ENCODE results near the gene KRTAP4-7. TPM values are rescaled to one million over a fixed set of nuclear protein-coding genes. Genes with fewer than 3 reads are reported as not detected.

KRTAP4-7 gene
- total RNA-seq: not detected in 2 replicates

GRCh38 chr17:41084100-41084856, at the start of gene KRTAP4-7:
TSS of gene KRTAP4-7 (plus strand) at chr17:41084150. CDS start at chr17:41084207, 57 bp downstream.

GRCh38 chr17:41034346-41034935, 49.5 kb upstream of the KRTAP4-7 start, which contains the start of gene KRTAP1-3:
TSS of gene KRTAP1-3 (minus strand) at chr17:41034874. CDS start at chr17:41034821, 53 bp downstream.

GRCh38 chr17:41040783-41041571, 43.0 kb upstream of the KRTAP4-7 start, which contains the start of gene KRTAP1-1:
TSS of gene KRTAP1-1 (minus strand) at chr17:41041450. CDS start at chr17:41041397, 53 bp downstream.

GRCh38 chr17:41046735-41047465, 37.0 kb upstream of the KRTAP4-7 start, which contains the start of gene KRTAP2-1:
TSS of gene KRTAP2-1 (minus strand) at chr17:41047316. CDS start at chr17:41047267, 49 bp downstream.

GRCh38 chr17:41055130-41055529, 28.8 kb upstream of the KRTAP4-7 start, which contains the start of gene KRTAP2-2:
TSS of gene KRTAP2-2 (minus strand) at chr17:41055230. CDS start at chr17:41055211, 19 bp downstream.

GRCh38 chr17:41060052-41060604, 23.8 kb upstream of the KRTAP4-7 start, which contains the start of gene KRTAP2-3:
TSS of gene KRTAP2-3 (minus strand) at chr17:41060114. CDS start at chr17:41060050, 64 bp downstream.

GRCh38 chr17:41065829-41066624, 17.9 kb upstream of the KRTAP4-7 start, which contains the start of gene KRTAP2-4:
TSS of gene KRTAP2-4 (minus strand) at chr17:41065879. CDS start at chr17:41065845, 34 bp downstream.

GRCh38 chr17:41098042-41098441, 14.1 kb downstream of the KRTAP4-7 start, which contains the start of gene KRTAP4-8:
TSS of gene KRTAP4-8 (minus strand) at chr17:41098142. CDS start at chr17:41098084, 58 bp downstream.

GRCh38 chr17:41101586-41102259, 17.8 kb downstream of the KRTAP4-7 start, which contains the start of gene KRTAP4-16:
TSS of gene KRTAP4-16 (minus strand) at chr17:41102209. CDS start at chr17:41102209, 0 bp downstream.

GRCh38 chr17:41105347-41105746, 21.4 kb downstream of the KRTAP4-7 start, which contains the start of gene KRTAP4-9:
TSS of gene KRTAP4-9 (plus strand) at chr17:41105389. CDS start at chr17:41105389, 0 bp downstream.

GRCh38 chr17:41117846-41118386, 34.0 kb downstream of the KRTAP4-7 start, which contains the start of gene KRTAP4-11:
TSS of gene KRTAP4-11 (minus strand) at chr17:41118373. CDS start at chr17:41118315, 58 bp downstream.

GRCh38 chr17:41123991-41124371, 40.0 kb downstream of the KRTAP4-7 start, which contains the start of gene KRTAP4-12:
TSS of gene KRTAP4-12 (minus strand) at chr17:41124182. CDS start at chr17:41124122, 60 bp downstream.

Other genes starting within 250 kb of the KRTAP4-7 start
- gene KRT12, start 216.9 kb upstream of the KRTAP4-7 start, total RNA-seq: not detected in 2 replicates
- not detected in 2 replicates for gene KRT20, start 198.9 kb upstream of the KRTAP4-7 start, total RNA-seq
- 0.16 and 1.1 TPM in 2 replicates for gene KRT23, start 146.5 kb upstream of the KRTAP4-7 start, total RNA-seq
- 0.16 and 0.17 TPM in 2 replicates for gene KRT39, start 117.2 kb upstream of the KRTAP4-7 start, total RNA-seq
- gene KRT40, start 99.8 kb upstream of the KRTAP4-7 start, total RNA-seq: not detected in 2 replicates
- not detected in 2 replicates for gene KRTAP3-3, start 90.0 kb upstream of the KRTAP4-7 start, total RNA-seq
- not detected in 2 replicates for gene KRTAP3-2, start 84.2 kb upstream of the KRTAP4-7 start, total RNA-seq
- not detected in 2 replicates for gene KRTAP3-1, start 75.0 kb upstream of the KRTAP4-7 start, total RNA-seq
- not detected in 2 replicates for gene KRTAP1-5, start 56.9 kb upstream of the KRTAP4-7 start, total RNA-seq
- not detected in 2 replicates for gene KRTAP1-4, start 54.0 kb upstream of the KRTAP4-7 start, total RNA-seq
- gene KRTAP1-3, start 49.3 kb upstream of the KRTAP4-7 start, total RNA-seq: not detected in 2 replicates
- gene KRTAP1-1, start 42.7 kb upstream of the KRTAP4-7 start, total RNA-seq: not detected in 2 replicates
- gene KRTAP2-1, start 36.8 kb upstream of the KRTAP4-7 start, total RNA-seq: not detected in 2 replicates
- not detected in 2 replicates for gene KRTAP2-2, start 28.9 kb upstream of the KRTAP4-7 start, total RNA-seq
- not detected in 2 replicates for gene KRTAP2-3, start 24.0 kb upstream of the KRTAP4-7 start, total RNA-seq
- gene KRTAP2-4, start 18.3 kb upstream of the KRTAP4-7 start, total RNA-seq: not detected in 2 replicates
- not detected in 2 replicates for gene KRTAP4-8, start 14.0 kb downstream of the KRTAP4-7 start, total RNA-seq
- gene KRTAP4-16, start 18.1 kb downstream of the KRTAP4-7 start, total RNA-seq: not detected in 2 replicates
- gene KRTAP4-9, start 21.2 kb downstream of the KRTAP4-7 start, total RNA-seq: not detected in 2 replicates
- gene KRTAP4-11, start 34.2 kb downstream of the KRTAP4-7 start, total RNA-seq: not detected in 2 replicates
- gene KRTAP4-12, start 40.0 kb downstream of the KRTAP4-7 start, total RNA-seq: not detected in 2 replicates
- gene KRTAP4-6, start 56.4 kb downstream of the KRTAP4-7 start, total RNA-seq: not detected in 2 replicates
- not detected in 2 replicates for gene KRTAP4-5, start 65.7 kb downstream of the KRTAP4-7 start, total RNA-seq
- gene KRTAP4-4, start 76.6 kb downstream of the KRTAP4-7 start, total RNA-seq: not detected in 2 replicates
- gene KRTAP4-3, start 84.1 kb downstream of the KRTAP4-7 start, total RNA-seq: not detected in 2 replicates
- not detected in 2 replicates for gene KRTAP4-2, start 94.1 kb downstream of the KRTAP4-7 start, total RNA-seq
- gene KRTAP4-1, start 100.8 kb downstream of the KRTAP4-7 start, total RNA-seq: not detected in 2 replicates
- not detected in 2 replicates for gene KRTAP9-1, start 105.7 kb downstream of the KRTAP4-7 start, total RNA-seq
- gene KRTAP9-2, start 142.5 kb downstream of the KRTAP4-7 start, total RNA-seq: not detected in 2 replicates
- gene KRTAP9-3, start 148.3 kb downstream of the KRTAP4-7 start, total RNA-seq: not detected in 2 replicates
- gene KRTAP9-8, start 153.8 kb downstream of the KRTAP4-7 start, total RNA-seq: not detected in 2 replicates
- not detected in 2 replicates for gene KRTAP9-4, start 165.5 kb downstream of the KRTAP4-7 start, total RNA-seq
- not detected in 2 replicates for gene KRTAP9-9, start 171.2 kb downstream of the KRTAP4-7 start, total RNA-seq
- not detected in 2 replicates for gene KRTAP9-6, start 181.2 kb downstream of the KRTAP4-7 start, total RNA-seq
- gene KRTAP9-7, start 191.5 kb downstream of the KRTAP4-7 start, total RNA-seq: not detected in 2 replicates
- not detected in 2 replicates for gene KRTAP29-1, start 218.7 kb downstream of the KRTAP4-7 start, total RNA-seq
- not detected in 2 replicates for gene KRTAP16-1, start 225.2 kb downstream of the KRTAP4-7 start, total RNA-seq
- not detected in 2 replicates for gene KRTAP17-1, start 231.6 kb downstream of the KRTAP4-7 start, total RNA-seq

All from bronchial smooth muscle cell (primary cell).